GM12872 (cell line): ENCODE results near the gene DARS2.

Source experiments
- CTCF ChIP-seq: IDR thresholded peaks from 3 replicates; pipeline ENCODE4 v1.5.1; 2011; ENCODE audit warnings: low read depth, mild to moderate bottlenecking, low read length, moderate library complexity; ENCODE audit not compliant: insufficient read depth

Gene DARS2

GRCh38 chr1:173856903-173857302 is 32.4 kb downstream of the DARS2 start:
- no peak for TF ChIP-seq CTCF

GRCh38 chr1:173857363-173857917 is 33.0 kb downstream of the DARS2 start:
- no peak for TF ChIP-seq CTCF

DNA sequence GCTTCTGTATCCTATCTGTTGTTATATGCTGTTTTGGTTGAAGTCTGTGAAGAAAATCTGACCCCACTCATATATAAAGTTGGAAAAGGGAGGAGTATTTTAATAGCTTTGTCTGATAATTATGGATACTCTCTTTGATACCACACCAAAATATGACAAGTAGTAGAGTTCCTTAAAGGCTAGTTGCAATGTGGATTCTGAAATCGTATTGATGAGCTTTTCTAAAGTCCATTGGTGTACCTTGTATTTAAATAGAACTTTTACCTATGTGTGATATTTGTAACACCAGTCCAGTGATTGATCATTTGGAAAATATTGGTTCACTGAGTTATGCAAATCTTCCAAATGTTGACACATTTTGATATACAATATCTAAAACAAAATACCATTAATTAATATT is 35.6 kb downstream of the DARS2 start:
- no peak for TF ChIP-seq CTCF

DNA sequence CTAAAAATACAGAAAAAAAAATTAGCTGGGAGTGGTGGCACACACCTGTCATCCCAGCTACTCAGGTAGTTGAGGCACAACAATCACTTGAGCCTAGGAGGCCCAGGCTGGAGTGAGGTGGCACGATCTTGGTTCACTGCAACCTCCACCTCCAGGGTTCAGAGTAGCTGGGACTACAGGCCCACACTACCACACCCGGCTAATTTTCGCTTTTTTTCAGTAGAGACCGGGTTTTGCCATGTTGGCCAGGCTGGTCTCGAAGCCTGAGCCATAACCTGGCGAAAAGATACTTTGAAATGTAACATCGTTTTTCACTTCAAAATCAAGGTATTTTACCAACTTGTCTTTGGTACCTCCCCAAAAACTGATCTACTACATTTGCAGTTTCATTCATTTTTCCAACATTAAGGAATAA is 37.3 kb downstream of the DARS2 start:
- no peak for TF ChIP-seq CTCF

DNA sequence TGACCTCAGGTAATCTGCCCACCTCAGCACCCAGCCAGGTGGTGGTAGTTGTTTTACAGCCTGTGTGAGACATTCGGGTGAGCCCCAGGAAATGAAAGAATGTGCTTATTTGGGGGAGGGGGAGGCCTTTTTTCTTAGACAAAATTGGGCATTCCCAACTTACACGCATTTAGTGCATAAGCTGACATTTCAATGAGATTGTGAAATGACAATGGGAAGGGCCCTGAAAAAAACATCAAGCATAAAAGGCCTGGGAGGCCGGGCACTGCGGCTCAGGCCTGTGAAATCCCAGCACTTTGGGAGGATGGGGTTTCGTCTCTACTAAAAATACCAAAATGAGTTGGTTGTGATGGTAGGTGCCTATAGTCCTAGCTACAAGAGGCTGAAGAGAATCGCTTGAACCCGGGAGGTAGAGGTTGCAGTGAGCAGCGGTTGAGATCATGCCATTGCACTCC is 38.3 kb downstream of the DARS2 start:
- no peak for TF ChIP-seq CTCF

GRCh38 chr1:173863224-173864161 is 39.0 kb downstream of the DARS2 start:
- TF ChIP-seq CTCF: no peak

DNA sequence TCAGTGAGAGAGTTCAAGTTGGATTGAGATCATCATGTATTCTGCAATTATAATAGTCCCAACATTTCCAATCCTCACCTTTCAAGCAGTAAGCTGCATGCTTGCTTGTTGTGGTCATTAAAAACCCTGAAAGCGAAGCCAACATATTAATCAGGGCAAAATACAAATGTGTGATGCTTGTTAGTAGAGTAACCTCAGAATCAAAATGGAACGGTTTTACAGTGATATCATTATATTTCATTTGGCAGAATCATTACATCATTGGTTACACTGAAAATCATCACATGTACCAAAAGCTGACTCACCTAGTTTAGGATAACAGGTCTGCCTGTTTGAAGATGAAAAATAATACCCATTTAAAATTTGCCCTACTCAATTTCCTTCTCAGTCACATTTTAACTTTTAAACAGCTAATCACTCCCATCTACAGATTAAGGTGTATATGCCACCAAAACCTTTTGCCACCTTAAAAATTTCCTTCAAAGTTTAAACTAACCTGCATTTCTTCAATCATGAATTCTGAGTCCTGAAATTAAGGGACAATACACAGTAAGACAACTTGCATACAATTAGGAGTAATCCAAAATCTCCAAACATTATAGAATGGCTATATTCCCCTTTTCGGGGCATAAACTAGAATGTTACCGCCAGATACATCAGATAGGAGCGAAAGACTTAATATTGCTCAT is 39.9 kb downstream of the DARS2 start:
- no peak for TF ChIP-seq CTCF
